ENCODE data around the gene UBTD2. TPM values are rescaled to one million over a fixed set of nuclear protein-coding genes. Genes with fewer than 3 reads are reported as not detected.
A peak's percentile ranks its signal among the peaks of the same experiment; 100 is the strongest.
"Not testable (repeated sequence)": the region's sequence is repeated elsewhere in the genome, so short reads cannot be mapped to it uniquely, and the experiment has no call there.

Gene UBTD2, protein sequence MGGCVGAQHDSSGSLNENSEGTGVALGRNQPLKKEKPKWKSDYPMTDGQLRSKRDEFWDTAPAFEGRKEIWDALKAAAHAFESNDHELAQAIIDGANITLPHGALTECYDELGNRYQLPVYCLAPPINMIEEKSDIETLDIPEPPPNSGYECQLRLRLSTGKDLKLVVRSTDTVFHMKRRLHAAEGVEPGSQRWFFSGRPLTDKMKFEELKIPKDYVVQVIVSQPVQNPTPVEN
- 23.6 and 31.8 TPM in 2 replicates for total RNA-seq (2014; rRNA removed; shearing (Covaris generic); ENCODE audit: low replicate concordance)

DNA sequence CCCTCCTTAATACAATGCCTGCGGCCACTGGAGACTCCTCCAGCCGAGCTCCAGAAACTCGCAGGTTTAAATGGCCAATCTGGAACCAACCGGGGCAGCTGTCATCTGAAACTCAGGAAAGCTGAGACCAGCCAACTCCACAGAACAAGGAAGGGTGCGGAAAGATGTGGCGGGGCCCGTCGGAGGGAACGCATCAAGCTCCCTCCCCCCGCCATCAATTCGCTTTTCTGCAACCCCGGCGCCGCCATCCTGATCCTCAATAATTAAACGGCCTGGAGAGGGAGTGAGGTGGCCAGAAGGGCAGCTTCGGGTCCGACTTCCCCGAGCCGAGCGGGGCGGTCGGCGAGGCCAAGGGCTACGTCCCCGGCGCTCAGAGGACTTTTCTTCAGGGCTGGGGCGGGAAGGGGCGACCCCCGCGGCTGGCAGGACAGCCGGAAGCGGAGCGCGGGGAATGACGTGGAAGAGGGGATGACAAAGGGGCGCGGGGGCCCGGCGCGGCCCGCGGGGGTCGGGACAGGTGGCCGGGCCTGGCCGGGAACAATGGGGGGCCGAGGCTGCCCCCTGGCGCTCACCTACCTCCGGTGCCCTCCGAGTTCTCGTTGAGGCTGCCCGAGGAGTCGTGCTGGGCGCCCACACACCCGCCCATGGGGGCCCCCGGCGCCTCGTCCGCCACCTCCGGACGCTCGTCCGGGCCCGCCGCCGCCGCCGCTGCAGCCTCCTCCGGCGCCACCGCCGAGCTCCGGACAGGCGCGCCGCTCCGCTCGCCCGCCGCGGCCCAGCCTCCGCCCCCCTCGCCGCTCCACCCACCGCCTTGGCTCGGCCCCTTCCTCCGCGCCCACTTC is at the start of gene UBTD2:
Gene UBTD2, minus strand, starts transcription at position 745 of the 842 bp plus-strand sequence. Its CDS starts 99 bp downstream, at position 646.
- peak; percentile 70 for DNase-seq (ENCODE audit: low read depth)
- in situ Hi-C loops (cut with HindIII; ENCODE audit: low pct_unique_long_range_greater_than_20kb, low sequenced_read_pairs): loop anchor here (25.0 kb wide), 1 partner anchor 346 kb away; no protein-coding TSS in a partner anchor

DNA sequence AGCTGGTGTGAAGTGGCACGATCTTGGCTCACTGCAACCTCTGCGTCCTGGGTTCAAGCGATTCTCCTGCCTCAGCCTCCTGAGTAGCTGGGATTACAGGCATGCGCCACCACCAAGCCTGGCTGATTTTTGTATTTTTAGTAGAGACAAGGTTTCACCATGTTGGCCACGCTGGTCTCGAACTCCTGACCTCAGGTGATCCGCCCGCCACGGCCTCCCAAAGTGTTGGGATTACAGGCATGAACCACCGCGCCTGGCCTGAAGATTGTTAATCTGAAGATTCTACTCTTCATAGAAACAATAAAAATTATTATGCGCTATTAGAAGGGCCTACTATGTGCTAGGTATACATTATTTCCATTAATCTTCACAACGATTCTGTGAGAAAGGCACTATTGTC is 43.3 kb upstream of the UBTD2 start:
- DNase-seq (ENCODE audit: low read depth); in situ Hi-C loops (cut with HindIII; ENCODE audit: low pct_unique_long_range_greater_than_20kb, low sequenced_read_pairs): not testable (repeated sequence)

DNA sequence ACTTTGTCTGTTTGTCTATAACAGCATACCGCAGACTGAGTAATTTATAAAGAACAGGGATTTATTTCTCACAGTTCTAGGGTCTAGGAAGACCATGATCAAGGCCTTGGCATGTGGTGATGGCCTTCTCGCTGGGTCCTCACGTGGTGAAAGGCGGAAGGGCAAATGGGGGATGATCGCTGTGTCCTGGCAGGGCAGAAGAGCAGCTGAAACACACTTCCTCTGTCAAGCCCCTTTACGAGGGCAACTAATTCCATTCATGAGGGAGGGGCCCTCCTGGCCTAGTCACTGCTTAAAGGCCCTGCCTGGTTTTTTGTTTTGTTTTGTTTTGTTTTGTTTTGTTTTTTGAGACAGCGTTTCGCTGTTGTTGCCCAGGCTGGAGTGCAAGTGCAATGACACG is 41.9 kb upstream of the UBTD2 start:
- DNase-seq (ENCODE audit: low read depth): no peak
- in situ Hi-C loops (cut with HindIII; ENCODE audit: low pct_unique_long_range_greater_than_20kb, low sequenced_read_pairs): no loop called here

DNA sequence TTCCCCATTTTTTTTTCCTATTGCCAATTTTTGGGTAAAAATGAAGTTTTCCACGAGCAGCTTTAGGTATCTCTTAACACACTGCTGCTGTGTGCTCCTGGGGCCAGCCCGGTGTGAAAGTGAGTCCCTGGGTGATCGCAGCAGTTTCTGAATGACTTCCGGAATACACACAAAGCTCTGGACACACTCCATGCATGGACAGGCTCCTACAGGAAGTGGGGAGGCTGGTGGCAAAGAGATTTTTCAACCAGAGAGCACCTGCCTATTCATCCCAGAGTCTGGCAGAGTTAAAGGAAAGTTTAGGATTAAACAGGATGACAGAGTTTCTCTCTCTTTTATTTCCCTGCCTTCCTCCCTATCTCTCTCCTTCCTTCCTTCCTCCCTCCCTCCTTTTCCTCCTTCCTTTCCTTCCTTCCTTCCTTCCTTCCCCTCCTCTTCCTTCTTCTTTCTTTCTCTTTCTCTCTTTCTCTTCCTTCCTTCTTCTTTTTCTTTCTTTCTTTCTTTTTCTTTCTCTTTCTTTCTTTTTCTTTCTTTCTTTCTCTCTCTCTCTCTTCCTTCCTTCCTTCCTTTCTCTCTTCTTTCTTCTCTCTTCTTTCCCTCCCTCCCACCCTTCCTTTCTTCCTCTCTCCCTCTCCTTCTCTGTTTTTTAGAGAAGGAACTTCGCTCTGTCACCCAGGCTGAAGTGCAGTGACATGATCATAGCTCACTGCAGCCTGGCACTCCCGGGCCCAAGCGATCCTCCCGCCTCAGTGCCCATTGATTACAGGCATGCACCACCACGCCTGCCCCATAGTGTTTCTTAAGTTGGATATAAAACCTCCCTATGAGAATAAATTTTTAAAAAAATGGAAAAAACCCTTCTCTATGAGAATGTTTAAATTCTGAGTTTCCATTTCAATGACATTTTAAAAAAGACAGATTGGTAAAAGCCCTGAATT is 38.7 kb upstream of the UBTD2 start:
- in situ Hi-C loops (cut with HindIII; ENCODE audit: low pct_unique_long_range_greater_than_20kb, low sequenced_read_pairs): no loop called here
- DNase-seq (ENCODE audit: low read depth): no peak

DNA sequence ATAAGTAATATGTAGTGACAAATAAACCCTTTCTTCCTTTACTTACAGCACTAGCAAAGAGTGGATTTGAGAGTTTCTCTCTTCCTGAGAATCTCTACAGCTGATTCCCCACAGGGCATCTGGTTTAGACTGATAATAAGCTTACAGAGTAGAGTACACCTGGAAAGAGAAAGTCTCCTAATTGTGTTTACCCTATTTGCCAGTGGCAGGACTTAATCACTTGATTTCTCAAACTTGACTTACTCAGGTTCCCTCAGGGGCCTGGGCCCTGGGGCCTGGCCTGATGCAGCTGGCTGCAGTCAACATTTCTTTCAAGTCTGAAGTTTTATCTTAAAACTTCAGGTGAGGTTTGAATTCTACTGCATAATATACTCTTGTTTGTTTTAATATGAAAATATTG is 38.0 kb upstream of the UBTD2 start:
- DNase-seq (ENCODE audit: low read depth): no peak
- in situ Hi-C loops (cut with HindIII; ENCODE audit: low pct_unique_long_range_greater_than_20kb, low sequenced_read_pairs): no loop called here

DNA sequence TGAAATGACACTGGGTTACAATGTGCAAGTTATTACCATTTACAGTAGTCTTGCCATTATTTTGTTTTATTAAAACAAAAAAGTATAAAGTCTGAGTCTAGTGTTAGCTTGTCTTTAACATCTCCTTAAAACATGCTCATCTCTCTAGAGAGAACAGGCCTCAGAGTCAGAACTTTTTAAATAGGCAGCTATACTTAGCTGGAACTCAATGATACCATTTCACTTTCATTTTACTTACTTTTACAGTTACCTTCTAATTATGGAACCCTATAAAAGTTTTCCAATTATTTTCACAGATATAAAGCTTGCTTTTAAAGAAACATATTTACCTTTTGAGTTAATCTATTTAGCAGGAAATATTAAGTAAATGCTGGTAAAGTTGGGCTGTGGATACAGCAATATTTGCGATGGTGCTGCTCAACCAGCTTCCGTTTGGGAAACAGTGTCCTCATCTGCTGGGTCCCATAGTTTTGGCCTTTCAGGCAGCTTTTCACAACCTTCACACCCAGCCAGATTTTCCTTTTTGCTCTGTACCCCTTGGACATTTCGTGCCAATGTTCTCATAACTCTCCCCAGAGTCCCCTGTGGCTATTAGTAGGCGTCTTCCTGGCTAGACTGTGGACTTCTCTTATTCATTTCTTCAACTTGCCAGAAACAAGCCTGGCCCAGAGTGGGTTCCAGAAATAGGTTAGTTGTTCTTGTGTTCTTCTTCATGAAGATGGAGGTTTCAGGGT is 36.3 kb upstream of the UBTD2 start:
- no peak for DNase-seq (ENCODE audit: low read depth)
- in situ Hi-C loops (cut with HindIII; ENCODE audit: low pct_unique_long_range_greater_than_20kb, low sequenced_read_pairs): no loop called here

DNA sequence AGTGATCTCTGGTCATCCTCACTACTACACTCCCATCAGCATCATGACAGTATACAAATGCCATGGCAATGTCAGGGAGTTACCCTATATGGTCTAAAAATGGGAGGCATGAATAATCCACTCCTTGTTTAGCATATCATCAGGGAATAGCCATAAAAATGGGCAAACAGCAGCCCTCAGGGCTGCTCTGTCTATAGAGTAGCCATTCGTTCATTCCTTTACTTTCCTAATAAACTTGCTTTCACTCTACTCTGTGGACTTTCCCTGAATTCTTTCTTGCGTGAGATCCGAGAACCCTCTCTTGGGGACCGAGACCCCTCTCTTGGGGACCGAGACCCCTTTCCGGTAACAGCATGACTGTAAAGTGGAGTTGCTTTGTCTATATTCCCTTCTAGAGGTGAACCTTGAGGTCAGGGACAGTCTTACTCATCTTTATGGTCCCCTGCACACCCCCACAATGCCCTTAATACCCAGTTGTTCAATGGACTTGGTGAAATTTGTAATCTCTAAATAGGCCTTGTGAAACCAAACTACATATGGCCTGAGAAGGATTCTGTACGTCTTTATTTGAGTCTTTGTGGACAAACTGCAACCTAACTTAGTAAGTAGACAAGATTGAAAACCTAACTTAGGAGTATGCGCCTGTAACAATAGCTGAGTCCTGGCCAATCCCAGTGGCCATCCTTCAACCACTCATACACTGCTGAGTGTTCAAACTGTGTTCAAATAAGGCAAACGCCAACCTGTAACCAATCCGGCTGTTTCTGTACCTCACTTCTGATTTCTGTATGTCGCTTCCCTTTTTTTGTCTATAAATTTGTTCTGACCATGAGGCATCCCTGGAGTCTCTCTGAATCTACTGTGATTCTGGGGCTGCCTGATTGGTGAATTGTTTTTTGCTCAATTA is 32.3 kb upstream of the UBTD2 start:
- in situ Hi-C loops (cut with HindIII; ENCODE audit: low pct_unique_long_range_greater_than_20kb, low sequenced_read_pairs): no loop called here
- DNase-seq (ENCODE audit: low read depth): no peak

DNA sequence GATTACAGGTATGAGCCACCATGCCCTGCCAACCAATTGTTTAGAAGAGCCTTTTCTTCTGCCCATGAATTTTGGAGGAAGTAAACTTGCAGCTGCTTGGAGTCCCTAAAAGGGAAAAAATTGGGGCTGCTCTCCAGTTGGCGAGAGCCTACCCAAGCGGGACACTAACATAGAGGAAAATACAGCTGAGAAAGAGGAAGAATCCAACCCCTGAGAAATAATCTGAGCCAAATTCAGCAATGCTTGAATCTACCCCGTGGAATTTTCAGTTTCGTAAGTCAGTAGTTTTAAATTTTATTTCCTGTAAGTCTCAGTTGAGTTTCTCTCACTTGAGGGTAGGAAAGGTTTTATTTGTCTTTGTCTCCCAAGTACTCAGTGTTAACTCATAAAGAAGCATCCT is 30.4 kb upstream of the UBTD2 start:
- in situ Hi-C loops (cut with HindIII; ENCODE audit: low pct_unique_long_range_greater_than_20kb, low sequenced_read_pairs): no loop called here
- no peak for DNase-seq (ENCODE audit: low read depth)

DNA sequence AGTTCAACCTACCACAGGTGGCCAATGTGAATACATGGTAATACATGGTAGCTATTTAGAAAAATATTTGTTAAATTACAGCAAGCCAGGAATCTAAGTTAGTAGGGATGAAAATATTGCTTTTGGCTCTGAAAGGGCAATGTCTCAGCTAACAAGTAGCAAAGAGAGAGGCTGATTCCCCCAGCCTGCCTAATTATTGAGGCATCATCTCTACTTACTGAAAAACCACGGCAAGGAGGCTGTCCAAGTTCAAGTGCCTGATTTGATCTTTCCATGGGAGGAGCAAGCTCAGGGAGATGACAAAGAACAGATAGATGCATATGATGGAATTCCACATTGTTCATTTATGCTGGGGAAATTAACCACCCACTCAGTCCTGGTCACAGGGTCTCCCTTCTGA is 28.7 kb upstream of the UBTD2 start:
- in situ Hi-C loops (cut with HindIII; ENCODE audit: low pct_unique_long_range_greater_than_20kb, low sequenced_read_pairs): no loop called here

DNA sequence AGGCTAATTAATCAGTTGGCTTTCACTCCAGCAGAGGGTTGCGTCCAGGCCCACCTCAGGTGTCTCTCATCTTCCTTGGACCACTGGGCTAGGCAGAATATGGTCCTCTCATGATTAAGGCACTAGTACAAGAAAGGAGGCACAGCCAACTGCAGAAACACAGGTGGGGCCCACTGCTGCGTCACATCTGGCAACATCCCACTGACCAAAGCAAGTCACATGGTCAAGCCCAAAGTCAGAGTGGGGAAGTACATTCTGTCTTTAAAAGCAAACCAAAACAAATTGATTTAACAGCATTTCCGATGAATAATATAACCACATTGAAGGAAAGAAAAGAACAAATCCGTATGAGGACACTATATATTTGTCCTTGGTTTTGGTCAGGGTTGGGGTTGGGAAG is 28.0 kb upstream of the UBTD2 start:
- in situ Hi-C loops (cut with HindIII; ENCODE audit: low pct_unique_long_range_greater_than_20kb, low sequenced_read_pairs): no loop called here
- no peak for DNase-seq (ENCODE audit: low read depth)

More for the DNA sequence above, 28.7 kb upstream of the UBTD2 start:
- DNase-seq (ENCODE audit: low read depth): peak; percentile 13

DNA sequence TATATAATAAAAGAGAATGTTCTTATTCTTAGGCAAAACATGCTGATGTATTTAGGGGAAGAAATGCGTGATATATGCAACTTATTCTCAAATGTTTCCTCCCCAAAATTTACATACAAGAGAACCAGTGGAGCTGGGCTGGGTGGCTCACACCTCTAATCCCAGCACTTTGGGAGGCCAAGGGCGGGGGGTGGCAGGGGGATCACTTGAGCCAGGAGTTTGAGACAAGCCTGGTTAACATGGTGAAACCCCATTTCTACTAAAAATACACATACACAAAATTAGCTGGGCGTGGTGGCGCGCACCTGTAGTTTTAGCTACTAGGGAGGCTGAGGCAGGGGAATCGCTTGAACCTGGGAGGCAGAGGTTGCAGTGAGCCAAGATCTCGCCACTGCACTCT is 27.5 kb upstream of the UBTD2 start:
- in situ Hi-C loops (cut with HindIII; ENCODE audit: low pct_unique_long_range_greater_than_20kb, low sequenced_read_pairs): no loop called here
- DNase-seq (ENCODE audit: low read depth): no peak

DNA sequence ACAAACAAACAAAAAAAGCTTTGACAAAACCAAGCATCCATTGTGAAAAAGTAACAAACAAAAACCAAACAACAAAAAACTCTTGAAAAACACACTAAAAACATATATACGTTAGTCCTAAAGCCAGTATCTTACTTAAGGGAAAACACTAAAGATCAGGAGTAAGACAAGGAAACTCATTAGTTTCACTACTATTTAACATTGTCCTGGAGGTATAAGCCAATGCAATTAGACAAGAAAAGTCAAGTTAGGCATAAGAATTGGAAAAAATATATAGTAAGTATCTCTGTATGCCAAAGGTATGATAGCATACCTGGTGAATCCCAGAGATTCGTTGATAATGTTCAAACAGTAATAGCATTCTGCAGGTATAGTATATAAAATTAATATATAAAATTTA is 21.8 kb upstream of the UBTD2 start:
- in situ Hi-C loops (cut with HindIII; ENCODE audit: low pct_unique_long_range_greater_than_20kb, low sequenced_read_pairs): no loop called here
- DNase-seq (ENCODE audit: low read depth): no peak

DNA sequence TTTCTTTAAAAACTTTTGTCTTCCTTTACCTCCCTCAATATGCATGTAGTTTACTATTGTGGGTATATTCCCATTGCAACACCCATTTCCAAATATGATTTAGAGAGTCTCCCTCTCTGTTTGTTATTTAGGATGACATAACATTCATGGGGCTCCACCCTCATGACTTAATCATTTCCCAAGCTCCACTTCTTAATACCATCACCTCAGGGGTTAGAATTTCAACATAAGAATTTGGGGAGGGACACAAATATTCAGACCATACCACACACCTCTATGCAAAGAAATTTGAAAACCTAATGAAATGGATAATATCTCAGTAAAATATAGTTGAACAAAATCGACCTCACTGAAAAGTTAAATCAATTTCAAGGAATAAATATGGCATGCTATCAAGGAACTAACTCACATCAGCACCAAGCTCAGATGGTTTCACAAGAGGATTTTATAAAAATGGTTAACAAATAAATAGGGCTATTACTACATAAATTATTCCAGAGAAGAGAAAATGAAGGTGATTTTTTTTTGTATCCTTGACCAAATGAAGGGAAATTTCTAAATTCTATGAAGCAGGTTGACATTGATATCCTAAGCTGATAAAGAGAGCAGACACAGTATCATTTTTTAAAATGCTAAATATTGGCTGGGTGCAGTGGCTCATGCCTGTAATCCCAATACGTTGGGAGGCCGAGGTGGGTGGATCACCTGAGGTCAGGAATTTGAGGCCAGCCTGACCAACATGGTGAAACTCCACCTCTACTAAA is 20.2 kb upstream of the UBTD2 start:
- in situ Hi-C loops (cut with HindIII; ENCODE audit: low pct_unique_long_range_greater_than_20kb, low sequenced_read_pairs): no loop called here
- DNase-seq (ENCODE audit: low read depth): peak; percentile 59

DNA sequence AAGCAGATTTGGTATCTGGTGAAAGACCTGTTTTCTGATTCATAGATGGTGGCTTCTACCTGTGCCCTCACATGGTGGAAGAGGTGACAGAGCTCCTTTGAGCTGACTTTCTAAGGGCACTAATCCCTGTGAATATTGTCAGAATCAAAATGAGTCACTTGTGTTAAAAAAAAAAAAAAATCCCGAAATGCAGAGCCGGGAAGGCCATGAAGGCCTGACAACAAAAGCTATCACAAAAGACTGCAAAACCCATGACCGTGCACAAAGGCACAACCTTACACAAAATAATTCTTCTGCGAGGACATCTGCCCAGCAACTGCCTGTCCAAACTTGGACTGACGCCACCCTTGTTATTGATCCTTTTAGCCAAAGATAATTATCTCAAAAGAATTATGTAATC is 19.6 kb upstream of the UBTD2 start:
- in situ Hi-C loops (cut with HindIII; ENCODE audit: low pct_unique_long_range_greater_than_20kb, low sequenced_read_pairs): no loop called here
- peak; percentile 17 for DNase-seq (ENCODE audit: low read depth)

DNA sequence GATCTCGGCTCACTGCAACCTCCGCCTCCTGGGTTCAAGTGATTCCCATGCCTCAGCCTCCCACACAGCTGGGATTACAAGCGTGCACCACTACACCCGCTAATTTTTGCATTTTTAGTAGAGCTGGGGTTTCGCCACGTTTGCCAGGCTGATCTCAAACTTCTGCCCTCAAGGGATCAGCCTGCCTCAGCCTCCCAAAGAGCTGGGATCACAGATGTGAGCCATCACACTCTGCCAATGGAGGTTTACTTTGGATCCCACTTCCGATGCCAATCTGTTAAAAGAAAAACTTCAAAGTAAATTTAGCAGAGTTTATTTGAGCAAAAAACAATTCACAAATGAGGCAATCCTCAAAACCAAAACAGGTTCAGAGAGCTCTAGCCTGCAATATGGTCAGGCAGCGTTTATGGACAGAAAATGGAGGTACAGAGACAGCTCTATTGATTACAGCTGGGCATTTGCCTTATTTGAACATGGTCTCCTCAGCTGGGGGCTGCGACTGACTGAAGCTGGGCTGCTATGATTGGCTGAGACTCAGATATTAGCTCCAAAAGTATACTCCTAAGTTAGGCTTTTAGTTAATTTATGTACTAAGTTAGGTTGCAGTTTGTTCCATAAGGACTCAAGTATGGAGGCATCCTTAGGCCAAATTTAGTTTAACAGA is 18.6 kb upstream of the UBTD2 start:
- no peak for DNase-seq (ENCODE audit: low read depth)
- in situ Hi-C loops (cut with HindIII; ENCODE audit: low pct_unique_long_range_greater_than_20kb, low sequenced_read_pairs): no loop called here

DNA sequence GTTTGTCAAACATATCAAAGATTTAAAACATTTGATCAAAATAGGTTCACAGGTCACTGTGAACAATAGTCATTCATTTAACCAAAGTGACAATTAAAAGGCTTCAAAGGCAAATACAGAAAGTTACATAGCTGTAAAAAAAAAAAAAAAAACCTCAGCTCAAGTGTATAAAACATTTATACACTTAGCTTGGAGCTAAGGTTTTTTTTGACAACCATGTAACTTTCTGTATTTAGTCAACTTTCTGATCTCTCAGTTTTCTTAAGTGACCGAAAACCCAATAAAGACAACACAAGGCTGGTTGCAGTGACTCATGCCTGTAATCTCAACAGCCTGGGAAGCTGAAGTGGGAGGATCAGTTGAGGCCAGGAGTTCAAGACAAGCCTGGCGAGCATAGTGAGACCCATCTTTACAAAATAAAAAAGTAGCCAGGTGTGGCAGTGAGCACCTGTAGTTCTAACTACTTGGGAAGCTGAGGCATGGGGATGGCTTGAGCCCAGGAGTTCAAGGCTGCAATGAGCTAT is 16.4 kb upstream of the UBTD2 start:
- in situ Hi-C loops (cut with HindIII; ENCODE audit: low pct_unique_long_range_greater_than_20kb, low sequenced_read_pairs): loop anchor here (25.0 kb wide), 1 partner anchor 363 kb away; no protein-coding TSS in a partner anchor
- no peak for DNase-seq (ENCODE audit: low read depth)
